Stimulated activated CD8-positive, alpha-beta memory T cell treated with anti-CD3 and anti-CD28 coated beads, Interleukin-2, amount 100 ng/mL, for 1 hour (primary cell): ENCODE data around the gene NPAT.

Source experiments
- DNase-seq, 2 donors: peaks; one replicate each; pipeline ENCODE4 v3.0.0-alpha.2; 2020; ENCODE audit warnings: low read depth in 2 of 2

Gene NPAT

GRCh38 chr11:108222574-108223347 lies at the start of gene NPAT, which contains the start of gene ATM:
TSS of gene NPAT (minus strand) at chr11:108222638. CDS start at chr11:108222536, 102 bp downstream.
TSS of gene ATM (plus strand) at chr11:108223067. CDS start at chr11:108227625, 4,558 bp downstream.
- peak; percentile 96 to 97 for DNase-seq

- no peak for DNase-seq
Observed at GRCh38 chr11:108269583-108269982, 47.1 kb upstream of the NPAT start.

GRCh38 chr11:108253176-108253575 lies 30.7 kb upstream of the NPAT start:
- no peak for DNase-seq

GRCh38 chr11:108246885-108247284 lies 24.4 kb upstream of the NPAT start:
- DNase-seq = no peak

- DNase-seq = no peak
Observed at GRCh38 chr11:108246308-108246707, 23.9 kb upstream of the NPAT start.

- no peak for DNase-seq
Observed at GRCh38 chr11:108242422-108242821, 20.0 kb upstream of the NPAT start.

- DNase-seq = no peak
Observed at GRCh38 chr11:108241330-108242037, 19.0 kb upstream of the NPAT start.

GRCh38 chr11:108239076-108239475 lies 16.6 kb upstream of the NPAT start:
- no peak for DNase-seq

- DNase-seq = no peak
Observed at GRCh38 chr11:108237058-108237481, 14.6 kb upstream of the NPAT start.

- DNase-seq = no peak
Observed at GRCh38 chr11:108235633-108236032, 13.2 kb upstream of the NPAT start.

- DNase-seq = no peak
Observed at GRCh38 chr11:108235192-108235591, 12.8 kb upstream of the NPAT start.

GRCh38 chr11:108233277-108233945 lies 11.0 kb upstream of the NPAT start:
- DNase-seq = no peak

- DNase-seq = no peak
Observed at GRCh38 chr11:108228251-108228650, 5.8 kb upstream of the NPAT start.

GRCh38 chr11:108226036-108226435 lies 3.6 kb upstream of the NPAT start:
- DNase-seq = no peak

GRCh38 chr11:108224911-108225786 lies 2.7 kb upstream of the NPAT start:
- no peak for DNase-seq

- DNase-seq = no peak
Observed at GRCh38 chr11:108224366-108224765, 1.9 kb upstream of the NPAT start.

- DNase-seq = no peak
Observed at GRCh38 chr11:108223348-108224149, 1.1 kb upstream of the NPAT start.

- DNase-seq = peak; percentile 10 to 11
Observed at GRCh38 chr11:108221911-108222573, 396 bp downstream of the NPAT start.

- no peak for DNase-seq
Observed at GRCh38 chr11:108221371-108221770, 1.1 kb downstream of the NPAT start.

GRCh38 chr11:108220721-108221336 lies 1.6 kb downstream of the NPAT start:
- DNase-seq = no peak
